HepG2 (cell line): ENCODE data around the gene E2F1. TPM values are rescaled to one million over a fixed set of nuclear protein-coding genes. Genes with fewer than 3 reads are reported as not detected.

Experiments used
- ATF7-NPFF ChIP-seq: sonication (generic); formaldehyde crosslinking; IDR thresholded peaks from 2 replicates; pipeline ENCODE4 v1.8.1; 2023; ENCODE audit warnings: mild to moderate bottlenecking, low read depth, missing genetic modification reagents, moderate library complexity
- CENPT ChIP-seq: sonication (generic); formaldehyde crosslinking; IDR thresholded peaks from 2 replicates; pipeline ENCODE4 v1.8.0; 2022; ENCODE audit warnings: low read depth, mild to moderate bottlenecking, moderate library complexity, missing genetic modification reagents
- EEA1 ChIP-seq: sonication (generic); formaldehyde crosslinking; IDR thresholded peaks from 2 replicates; pipeline ENCODE4 v1.5.1; 2020; ENCODE audit warnings: mild to moderate bottlenecking, missing genetic modification reagents, borderline replicate concordance
- ERF ChIP-seq: IDR thresholded peaks from 2 replicates; pipeline ENCODE4 v1.6.1; 2018; ENCODE audit warnings: missing biosample characterization, missing genetic modification reagents
- MED1 ChIP-seq: sonication (generic); formaldehyde crosslinking; IDR thresholded peaks from 2 replicates; pipeline ENCODE4 v1.4.0; 2020; ENCODE audit warnings: missing genetic modification reagents
- NFATC3 ChIP-seq: sonication (generic); formaldehyde crosslinking; IDR thresholded peaks from 2 replicates; pipeline ENCODE4 v1.5.1; 2020; ENCODE audit warnings: mild to moderate bottlenecking, missing genetic modification reagents
- PCBP1 ChIP-seq: fragments of 200-400 bp; formaldehyde crosslinking; IDR thresholded peaks from 2 replicates; pipeline ENCODE4 v1.6.1; 2017; ENCODE audit warnings: mild to moderate bottlenecking, low read depth, low read length, borderline replicate concordance
- PLSCR1 ChIP-seq: sonication (generic); formaldehyde crosslinking; IDR thresholded peaks from 2 replicates; pipeline ENCODE4 v1.5.0; 2020; ENCODE audit warnings: missing genetic modification reagents, mild to moderate bottlenecking, borderline replicate concordance
- ZMYM3 ChIP-seq: sonication (generic); formaldehyde crosslinking; IDR thresholded peaks from 2 replicates; pipeline ENCODE4 v1.5.1; 2020; ENCODE audit warnings: mild to moderate bottlenecking, missing genetic modification reagents
- ZNF280B ChIP-seq: sonication (generic); formaldehyde crosslinking; IDR thresholded peaks from 2 replicates; pipeline ENCODE4 v1.5.0; 2020; ENCODE audit warnings: missing genetic modification reagents, mild to moderate bottlenecking, borderline replicate concordance
- ZNF432 ChIP-seq: sonication (generic); formaldehyde crosslinking; IDR thresholded peaks from 2 replicates; pipeline ENCODE4 v1.5.0; 2020; ENCODE audit warnings: missing genetic modification reagents, mild to moderate bottlenecking, borderline replicate concordance
- ZNF530 ChIP-seq: sonication (generic); formaldehyde crosslinking; IDR thresholded peaks from 2 replicates; pipeline ENCODE4 v1.5.0; 2020; ENCODE audit warnings: low read depth, mild to moderate bottlenecking, missing genetic modification reagents
- ZNF747 ChIP-seq: sonication (generic); formaldehyde crosslinking; IDR thresholded peaks from 2 replicates; pipeline ENCODE4 v1.8.1; 2023; ENCODE audit warnings: missing genetic modification reagents, mild to moderate bottlenecking, borderline replicate concordance
- polyA plus RNA-seq, 8 experiments: library from polyadenylated mRNA; depleted of rRNA in 3 of 8; stranded (reverse) in 7 of 8; unstranded in 1 of 8; fragments of >200 nt; fragmentation: Illumina TruSeq in 4 of 8; extraction: Trizol in 4 of 8; gene quantifications; 2 replicates each; pipeline versions ENCODE4 v1.2.1 to v1.2.3, GENCODE V29; 2011 to 2016; ENCODE audit warnings: low read depth in 4 of 8, missing spikeins in 1 of 8, mixed read lengths in 1 of 8; ENCODE audit not compliant: insufficient read depth in 1 of 8
- total RNA-seq, 5 experiments: library from RNA; depleted of rRNA; stranded (reverse); fragments of >200 nt; fragmentation: Illumina TruSeq; extraction: Trizol; gene quantifications; 2 replicates each; pipeline ENCODE4 v1.2.3, GENCODE V29; 2016; ENCODE audit warnings: low read depth in 1 of 5
- TF ChIP-seq, protein P1 (sequence below): sonication (generic); formaldehyde crosslinking; IDR thresholded peaks from 2 replicates; pipeline ENCODE4 v1.5.1; 2020; ENCODE audit warnings: missing genetic modification reagents, mild to moderate bottlenecking, borderline replicate concordance
- TF ChIP-seq, protein P2 (sequence below): sonication (generic); formaldehyde crosslinking; IDR thresholded peaks from 2 replicates; pipeline ENCODE4 v1.9.0; 2021; ENCODE audit warnings: missing genetic modification reagents, mild to moderate bottlenecking, borderline replicate concordance
- TF ChIP-seq, protein P3 (sequence below): sonication (generic); formaldehyde crosslinking; IDR thresholded peaks from 2 replicates; pipeline ENCODE4 v1.8.1; 2022; ENCODE audit warnings: low read depth, mild to moderate bottlenecking, missing genetic modification reagents

Gene E2F1
- total and polyA plus RNA-seq, 2 of the 13 experiments (the other 11 are each of a cell fraction or from before 2014, with no cell fraction given) = 25.5 to 39.4 TPM

DNA sequence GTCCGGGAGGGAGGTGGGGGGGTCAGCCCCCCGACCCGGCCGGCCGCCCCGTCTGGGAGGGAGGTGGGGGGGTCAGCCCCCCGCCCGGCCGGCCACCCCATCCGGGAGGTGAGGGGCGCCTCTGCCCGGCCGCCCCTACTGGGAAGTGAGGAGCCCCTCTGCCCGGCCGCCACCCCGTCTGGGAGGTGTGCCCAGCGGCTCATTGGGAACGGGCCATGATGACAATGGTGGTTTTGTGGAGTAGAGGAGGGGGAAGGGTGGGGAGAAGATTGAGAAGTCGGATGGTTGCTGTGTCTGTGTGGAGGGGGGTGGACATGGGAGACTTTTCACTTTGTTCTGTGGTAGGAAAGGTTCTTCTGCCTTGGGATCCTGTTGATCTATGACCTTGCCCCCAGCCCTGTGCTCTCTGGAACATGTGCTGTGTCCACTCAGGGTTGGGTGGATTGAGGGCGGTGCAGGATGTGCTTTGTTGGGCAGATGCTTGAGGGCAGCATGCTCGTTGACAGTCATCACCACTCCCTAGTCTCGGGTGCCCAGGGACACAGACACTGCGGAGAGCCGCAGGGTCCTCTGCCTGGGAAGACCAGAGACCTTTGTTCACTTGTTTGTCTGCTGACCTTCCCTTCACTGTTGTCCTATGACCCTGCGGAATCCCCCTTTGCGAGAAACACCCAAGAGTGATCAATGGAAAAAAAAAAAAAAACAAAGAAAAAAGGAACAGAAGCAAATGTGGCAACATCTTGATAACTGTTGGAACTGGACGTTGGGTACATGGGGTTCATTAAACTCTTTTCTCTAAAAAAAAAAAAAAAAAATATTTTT, 15.7 kb upstream of the E2F1 start (continued):
- TF ChIP-seq ZNF280B (peak; percentile 90; the same call in 1 of the 2 replicates), ERF (CRISPR knock-in tag) (peak; percentile 82), ZMYM3 (CRISPR knock-in tag) (peak; percentile 97), ZNF530 (CRISPR knock-in tag) (no peak), ZNF747 (CRISPR knock-in tag) (no peak), CENPT (CRISPR knock-in tag) (no peak), ATF7-NPFF (no peak), NFATC3 (CRISPR knock-in tag) (no peak), MED1 (CRISPR knock-in tag) (peak; percentile 91), EEA1 (CRISPR knock-in tag) (no peak), PCBP1 (no peak), ZNF432 (no peak), PLSCR1 (no peak; the same call in 1 of the 2 replicates)
- TF ChIP-seq, protein P1, sequence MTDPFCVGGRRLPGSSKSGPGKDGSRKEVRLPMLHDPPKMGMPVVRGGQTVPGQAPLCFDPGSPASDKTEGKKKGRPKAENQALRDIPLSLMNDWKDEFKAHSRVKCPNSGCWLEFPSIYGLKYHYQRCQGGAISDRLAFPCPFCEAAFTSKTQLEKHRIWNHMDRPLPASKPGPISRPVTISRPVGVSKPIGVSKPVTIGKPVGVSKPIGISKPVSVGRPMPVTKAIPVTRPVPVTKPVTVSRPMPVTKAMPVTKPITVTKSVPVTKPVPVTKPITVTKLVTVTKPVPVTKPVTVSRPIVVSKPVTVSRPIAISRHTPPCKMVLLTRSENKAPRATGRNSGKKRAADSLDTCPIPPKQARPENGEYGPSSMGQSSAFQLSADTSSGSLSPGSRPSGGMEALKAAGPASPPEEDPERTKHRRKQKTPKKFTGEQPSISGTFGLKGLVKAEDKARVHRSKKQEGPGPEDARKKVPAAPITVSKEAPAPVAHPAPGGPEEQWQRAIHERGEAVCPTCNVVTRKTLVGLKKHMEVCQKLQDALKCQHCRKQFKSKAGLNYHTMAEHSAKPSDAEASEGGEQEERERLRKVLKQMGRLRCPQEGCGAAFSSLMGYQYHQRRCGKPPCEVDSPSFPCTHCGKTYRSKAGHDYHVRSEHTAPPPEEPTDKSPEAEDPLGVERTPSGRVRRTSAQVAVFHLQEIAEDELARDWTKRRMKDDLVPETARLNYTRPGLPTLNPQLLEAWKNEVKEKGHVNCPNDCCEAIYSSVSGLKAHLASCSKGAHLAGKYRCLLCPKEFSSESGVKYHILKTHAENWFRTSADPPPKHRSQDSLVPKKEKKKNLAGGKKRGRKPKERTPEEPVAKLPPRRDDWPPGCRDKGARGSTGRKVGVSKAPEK = peak; percentile 94
- TF ChIP-seq, protein P2, sequence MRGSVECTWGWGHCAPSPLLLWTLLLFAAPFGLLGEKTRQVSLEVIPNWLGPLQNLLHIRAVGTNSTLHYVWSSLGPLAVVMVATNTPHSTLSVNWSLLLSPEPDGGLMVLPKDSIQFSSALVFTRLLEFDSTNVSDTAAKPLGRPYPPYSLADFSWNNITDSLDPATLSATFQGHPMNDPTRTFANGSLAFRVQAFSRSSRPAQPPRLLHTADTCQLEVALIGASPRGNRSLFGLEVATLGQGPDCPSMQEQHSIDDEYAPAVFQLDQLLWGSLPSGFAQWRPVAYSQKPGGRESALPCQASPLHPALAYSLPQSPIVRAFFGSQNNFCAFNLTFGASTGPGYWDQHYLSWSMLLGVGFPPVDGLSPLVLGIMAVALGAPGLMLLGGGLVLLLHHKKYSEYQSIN (CRISPR knock-in tag) = no peak
- TF ChIP-seq, protein P3, sequence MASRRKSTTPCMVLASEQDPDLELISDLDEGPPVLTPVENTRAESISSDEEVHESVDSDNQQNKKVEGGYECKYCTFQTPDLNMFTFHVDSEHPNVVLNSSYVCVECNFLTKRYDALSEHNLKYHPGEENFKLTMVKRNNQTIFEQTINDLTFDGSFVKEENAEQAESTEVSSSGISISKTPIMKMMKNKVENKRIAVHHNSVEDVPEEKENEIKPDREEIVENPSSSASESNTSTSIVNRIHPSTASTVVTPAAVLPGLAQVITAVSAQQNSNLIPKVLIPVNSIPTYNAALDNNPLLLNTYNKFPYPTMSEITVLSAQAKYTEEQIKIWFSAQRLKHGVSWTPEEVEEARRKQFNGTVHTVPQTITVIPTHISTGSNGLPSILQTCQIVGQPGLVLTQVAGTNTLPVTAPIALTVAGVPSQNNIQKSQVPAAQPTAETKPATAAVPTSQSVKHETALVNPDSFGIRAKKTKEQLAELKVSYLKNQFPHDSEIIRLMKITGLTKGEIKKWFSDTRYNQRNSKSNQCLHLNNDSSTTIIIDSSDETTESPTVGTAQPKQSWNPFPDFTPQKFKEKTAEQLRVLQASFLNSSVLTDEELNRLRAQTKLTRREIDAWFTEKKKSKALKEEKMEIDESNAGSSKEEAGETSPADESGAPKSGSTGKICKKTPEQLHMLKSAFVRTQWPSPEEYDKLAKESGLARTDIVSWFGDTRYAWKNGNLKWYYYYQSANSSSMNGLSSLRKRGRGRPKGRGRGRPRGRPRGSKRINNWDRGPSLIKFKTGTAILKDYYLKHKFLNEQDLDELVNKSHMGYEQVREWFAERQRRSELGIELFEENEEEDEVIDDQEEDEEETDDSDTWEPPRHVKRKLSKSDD (CRISPR knock-in tag) = peak; percentile 79; the same call in 1 of the 2 replicates
